Measurements from ENCODE around the gene SPATA24.
"Not testable (repeated sequence)": the region's sequence is repeated elsewhere in the genome, so short reads cannot be mapped to it uniquely, and the experiment has no call there.

The SPATA24 gene, protein sequence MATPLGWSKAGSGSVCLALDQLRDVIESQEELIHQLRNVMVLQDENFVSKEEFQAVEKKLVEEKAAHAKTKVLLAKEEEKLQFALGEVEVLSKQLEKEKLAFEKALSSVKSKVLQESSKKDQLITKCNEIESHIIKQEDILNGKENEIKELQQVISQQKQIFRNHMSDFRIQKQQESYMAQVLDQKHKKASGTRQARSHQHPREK

DNA sequence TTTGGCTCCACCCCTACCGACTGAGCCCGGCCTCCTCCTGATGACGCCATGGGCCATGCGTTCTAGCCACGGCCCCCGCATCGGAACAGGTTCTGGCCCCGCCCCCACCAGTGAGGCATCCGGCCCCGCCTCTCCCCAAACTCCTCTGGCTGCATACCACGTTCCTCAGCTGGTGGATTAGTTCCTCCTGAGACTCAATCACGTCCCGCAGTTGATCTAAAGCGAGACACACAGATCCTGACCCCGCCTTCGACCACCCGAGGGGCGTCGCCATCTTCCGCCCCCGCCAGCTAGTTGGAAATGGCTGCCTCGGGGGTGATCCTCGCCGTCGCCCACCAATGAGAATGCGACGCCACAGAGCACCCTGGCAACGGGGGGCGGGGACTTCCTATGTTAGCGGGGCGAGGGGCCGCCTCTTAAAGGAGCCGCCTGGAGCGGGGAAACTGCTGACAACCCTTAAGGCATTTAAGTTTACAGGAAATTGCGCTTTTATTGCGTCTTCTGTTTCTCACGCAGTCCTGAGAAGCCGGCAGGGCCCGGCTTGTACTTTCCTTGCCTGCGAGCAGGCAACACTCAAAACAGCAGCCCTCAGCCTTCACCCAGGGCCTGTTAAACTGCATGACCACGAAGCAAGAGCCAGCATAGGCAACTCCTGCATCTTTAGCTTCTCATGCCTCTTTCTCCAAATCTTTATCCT lies at the start of gene SPATA24:
SPATA24 (minus strand) TSS at position 303 of the 697 bp plus-strand sequence; CDS start at position 274, 29 bp downstream.
- peak; percentile 94 to 97 for DNase-seq

DNA sequence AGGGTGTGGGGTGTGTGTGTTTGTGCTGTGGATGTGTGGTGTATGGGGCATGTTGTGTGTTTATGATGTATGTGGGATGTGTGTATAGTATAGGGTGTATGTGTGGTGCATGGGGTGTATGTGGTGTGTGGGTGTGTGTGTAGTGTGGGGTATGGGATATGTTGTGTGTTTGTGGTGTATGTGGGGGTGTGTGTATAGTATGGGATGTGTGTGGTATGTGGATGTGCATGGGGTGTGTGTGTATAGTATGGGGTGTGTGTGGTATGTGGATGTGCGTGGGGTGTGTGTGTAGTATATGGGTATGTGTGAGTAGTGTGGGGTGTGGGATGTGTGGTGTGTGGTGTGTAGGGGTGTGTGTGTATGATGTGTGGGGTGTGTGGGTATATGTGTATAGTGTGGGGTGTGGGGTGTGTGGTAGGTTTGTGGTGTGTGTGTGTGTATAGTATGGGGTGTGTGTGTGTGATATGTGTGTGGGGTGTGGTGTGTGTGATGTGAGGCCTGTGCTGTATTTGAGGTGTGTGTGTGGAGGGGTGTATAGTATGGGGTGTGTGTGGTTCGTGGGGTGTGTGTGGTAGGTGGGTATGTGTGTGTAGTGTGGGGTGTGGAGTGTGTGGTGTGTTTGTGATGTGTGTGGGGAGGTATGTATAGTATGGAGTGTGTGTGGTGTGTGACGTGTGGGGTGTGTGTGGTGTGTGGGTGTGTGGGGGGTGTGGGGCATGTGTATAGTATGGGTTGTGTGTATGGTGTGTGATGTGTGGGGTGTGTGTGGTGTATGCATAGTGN lies 48.2 kb upstream of the SPATA24 start:
- no peak for DNase-seq

DNA sequence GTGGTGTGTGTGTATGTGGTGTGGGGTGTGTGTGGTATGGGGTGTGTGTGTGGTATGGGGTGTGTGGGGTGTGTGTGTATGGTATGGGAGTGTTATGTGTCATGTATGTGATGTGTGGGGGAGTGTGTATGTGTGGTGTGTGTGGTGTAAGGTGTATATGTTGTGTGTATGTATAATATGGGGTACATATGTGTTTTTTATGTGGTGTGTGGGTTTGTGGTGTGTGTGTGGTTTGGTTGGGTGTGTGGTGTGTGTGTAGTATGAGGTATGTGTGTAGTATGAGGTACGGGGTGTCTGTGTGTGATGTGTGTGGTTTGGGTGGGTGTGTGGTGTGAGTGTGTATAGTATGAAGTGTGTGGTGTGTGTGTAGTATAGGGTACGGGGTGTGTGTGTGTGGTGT lies 47.3 kb upstream of the SPATA24 start:
- DNase-seq: no peak

DNA sequence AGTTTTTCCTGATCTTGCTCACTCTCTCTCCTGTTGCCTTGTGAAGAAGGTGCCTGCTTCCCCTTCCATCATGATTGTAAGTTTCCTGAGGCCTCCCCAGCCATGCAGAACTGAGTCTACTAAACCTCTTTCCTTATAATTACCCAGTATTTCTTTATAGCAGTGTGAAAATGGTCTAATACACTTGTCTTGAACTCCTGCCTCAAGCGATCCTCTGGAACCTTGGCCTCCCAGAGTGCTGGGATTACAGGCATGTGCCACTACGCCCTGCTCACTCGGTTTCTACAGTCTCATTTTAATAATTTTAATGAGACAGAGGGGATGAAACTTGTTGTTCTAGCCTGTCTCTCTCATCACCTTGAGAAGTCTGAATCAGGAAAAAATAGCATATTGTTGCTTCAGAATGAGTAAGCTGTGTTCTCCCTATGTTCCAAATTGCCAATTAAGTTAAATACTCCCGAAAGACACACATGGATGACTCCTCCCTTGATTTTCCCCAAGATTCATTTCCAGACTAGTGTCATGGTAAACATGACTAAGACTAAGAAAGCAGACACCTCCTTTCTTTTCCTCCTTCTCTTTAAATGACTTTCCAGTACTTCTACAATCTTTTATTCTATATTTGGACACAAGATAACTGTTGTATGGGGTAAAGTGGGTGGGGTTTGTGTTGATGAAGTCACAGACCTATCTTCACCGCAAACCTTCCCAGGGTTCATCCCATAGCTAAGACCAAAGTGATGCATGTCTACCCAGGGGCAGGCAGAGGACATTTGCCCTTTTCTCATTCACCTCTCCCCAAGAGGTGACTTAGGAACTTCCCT lies 43.3 kb upstream of the SPATA24 start:
- DNase-seq: no peak

DNA sequence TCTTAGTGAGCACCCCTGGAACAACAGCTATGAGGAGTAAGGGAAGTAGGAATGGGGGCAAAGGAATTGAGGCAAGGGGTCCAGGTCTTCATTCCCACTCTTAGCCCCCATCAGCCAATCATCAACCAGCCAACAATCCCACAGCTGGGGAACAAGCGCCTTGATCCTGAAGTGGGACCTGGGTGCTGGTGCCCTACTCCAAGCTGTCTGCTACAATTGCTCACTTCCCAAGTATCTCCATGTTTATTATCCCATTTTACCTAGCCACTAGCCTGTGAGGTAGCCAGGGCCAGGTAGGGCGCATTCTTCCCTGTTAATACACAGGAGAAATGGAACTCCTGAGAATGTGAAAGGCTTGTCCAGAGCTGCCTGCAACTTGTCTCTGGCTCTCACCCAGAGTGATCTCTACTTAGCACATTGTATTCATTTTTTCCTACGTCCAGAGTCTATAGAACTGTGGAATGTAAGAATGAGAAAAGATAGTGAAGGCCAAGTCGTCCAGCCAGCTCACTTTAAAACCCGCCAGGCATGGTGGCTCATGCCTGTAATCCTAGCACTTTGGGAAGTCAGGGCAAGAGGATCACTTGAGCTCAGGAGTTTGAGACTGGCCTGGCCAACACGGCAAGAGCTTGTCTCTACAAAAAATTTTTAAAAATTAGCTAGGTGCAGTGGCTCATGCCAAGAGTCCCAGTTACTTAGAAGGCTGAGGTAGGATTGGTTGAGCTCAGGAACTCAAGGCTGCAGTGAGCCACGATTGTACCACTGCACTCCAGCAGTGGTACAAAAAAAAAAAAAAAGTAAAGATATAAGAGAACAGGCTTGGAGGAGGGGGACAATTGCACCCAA lies 41.7 kb upstream of the SPATA24 start:
- DNase-seq: no peak

DNA sequence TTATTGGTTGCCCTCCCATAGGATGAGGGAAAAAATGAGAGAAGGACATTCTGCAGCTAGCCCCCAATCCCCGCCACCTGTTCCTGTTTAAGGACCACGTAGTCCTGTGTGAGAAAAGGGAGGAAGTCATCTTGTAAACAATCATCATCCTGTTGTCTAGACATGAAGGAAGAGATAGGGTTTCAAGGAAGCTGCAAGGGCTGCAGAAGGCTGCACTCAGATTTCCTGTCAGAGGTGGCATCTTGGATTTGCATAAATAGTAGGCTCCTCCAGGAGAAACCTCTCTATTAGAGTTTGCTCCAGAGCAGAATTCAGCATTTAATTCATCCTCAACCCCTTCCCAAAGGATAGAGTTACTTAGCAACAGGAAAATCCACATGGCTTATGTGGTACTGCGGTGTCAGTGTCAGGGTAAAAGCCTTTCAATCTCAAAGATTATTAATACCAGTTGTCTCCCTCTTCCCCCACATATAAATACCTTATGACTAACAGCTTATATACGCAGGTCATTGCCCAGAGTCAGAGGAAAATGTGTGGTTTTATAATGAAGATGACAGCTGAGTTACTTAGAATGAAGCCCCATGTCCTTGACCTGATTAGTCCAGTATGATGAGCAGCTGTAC lies 40.1 kb upstream of the SPATA24 start:
- no peak for DNase-seq

DNA sequence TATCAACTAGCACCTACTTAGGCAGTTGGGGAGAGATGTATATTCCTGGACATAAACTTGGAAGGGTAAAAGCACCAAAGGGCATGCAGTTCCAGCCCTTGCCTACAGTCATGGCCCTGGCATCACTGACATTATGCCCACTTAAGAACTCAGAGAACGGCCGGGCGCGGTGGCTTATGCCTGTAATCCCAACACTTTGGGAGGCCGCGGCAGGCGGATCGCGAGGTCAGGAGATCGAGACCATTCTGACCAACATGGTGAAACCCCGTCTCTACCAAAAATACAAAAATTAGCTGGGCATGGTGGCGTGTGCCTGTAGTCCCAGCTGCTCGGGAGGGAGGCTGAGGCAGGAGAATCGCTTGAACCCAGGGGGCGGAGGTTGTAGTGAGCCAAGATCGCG lies 36.5 kb upstream of the SPATA24 start:
- DNase-seq: not testable (repeated sequence)

DNA sequence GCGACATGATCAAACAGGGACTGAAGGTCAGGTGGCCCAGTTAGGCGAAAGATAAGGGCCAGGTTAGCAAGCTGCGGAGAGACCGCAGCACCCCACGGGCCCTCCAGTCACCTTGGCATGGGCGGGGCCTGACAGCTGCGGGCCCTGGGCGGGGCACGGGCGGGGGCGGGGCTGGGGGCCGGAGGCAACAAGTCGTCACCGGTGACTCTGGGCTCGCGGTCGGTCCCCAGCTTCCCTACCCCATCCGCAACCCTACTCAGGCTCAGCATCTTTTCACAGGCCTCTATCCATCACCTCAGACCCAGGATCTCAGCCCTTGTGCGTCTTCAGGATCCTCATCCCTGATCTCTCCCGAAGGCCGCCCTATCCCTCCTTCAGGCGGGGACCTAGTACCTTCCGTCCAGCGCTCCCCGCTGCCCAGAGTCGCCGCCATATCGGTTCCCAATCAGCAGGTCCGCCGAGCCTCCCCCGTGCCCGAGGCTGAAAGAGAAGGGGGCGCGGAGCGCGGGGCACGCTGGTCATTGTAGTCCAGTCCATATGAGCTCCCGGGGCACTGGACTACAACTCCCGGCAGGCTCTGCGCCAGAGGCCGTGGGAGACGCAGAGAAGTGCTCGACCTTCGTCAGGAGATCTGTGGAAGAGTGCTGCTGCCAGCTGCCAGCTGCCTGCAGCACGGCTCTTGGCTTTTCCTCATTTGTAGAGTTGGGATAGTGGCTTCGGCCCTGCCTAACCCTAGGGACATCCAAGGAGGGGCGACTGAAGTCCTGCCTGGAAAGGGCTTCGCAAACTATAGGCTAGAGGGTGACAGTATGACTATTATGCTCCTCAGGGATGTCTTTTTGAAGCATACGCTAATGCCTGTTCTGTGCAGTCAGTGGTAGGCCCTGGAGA lies 35.4 kb upstream of the SPATA24 start, which contains the start of gene DNAJC18:
DNAJC18 (minus strand) TSS at position 513 of the 891 bp plus-strand sequence; CDS start at position 433, 80 bp downstream.
- peak; percentile 71 to 73 for DNase-seq

DNA sequence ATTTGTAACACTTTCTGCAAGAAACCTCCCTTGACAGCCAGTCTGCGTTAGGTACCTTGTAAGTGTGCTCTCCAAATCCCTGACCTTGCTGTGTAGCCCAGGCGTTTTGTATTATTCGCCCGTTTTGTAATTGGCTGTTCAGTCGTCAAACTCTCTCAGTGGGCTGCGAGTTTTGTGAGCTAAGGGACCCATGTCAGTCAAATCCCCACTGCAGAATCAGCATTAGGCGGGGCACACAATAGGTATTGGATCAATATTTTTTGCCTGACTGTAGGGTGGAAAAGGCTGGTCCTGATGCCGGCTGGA lies 34.8 kb upstream of the SPATA24 start:
- no peak for DNase-seq

DNA sequence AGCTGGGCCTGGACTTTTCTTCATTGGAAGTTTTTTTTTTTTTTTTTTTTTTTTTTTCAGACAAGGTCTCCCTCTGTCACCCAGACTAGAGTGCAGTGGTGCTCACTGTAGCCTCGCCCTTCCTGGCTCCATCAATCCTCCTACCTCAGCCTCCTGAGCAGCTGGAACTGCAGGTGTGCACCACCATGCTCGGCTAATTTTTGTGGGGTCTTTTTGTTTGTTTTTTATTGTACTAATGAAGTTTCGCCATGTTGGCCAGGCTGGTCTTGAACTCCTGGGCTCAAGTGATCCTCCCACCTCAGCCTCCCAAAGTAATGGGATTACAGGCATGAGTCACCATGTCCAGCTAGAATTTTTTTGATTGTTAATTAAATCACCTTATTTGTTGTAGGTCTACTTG lies 31.8 kb upstream of the SPATA24 start:
- DNase-seq: no peak

DNA sequence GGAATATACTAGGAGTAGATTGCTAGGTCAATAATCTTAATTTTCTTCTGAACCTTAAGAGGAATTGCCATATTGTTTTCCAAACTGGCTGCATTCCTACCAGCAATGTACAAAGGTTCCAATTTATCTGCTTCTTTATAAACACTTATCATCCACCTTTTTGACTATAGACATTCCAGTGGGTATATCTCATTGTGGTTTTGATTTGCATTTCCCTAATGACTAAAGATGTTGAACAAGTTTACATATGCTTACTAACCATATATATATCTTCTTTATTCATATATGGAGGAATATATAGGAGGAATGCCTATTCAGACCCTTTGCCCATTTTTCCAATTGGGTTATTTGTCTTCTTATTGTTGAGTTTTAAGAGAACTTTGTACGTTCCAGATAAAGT lies 27.8 kb upstream of the SPATA24 start:
- DNase-seq: no peak

DNA sequence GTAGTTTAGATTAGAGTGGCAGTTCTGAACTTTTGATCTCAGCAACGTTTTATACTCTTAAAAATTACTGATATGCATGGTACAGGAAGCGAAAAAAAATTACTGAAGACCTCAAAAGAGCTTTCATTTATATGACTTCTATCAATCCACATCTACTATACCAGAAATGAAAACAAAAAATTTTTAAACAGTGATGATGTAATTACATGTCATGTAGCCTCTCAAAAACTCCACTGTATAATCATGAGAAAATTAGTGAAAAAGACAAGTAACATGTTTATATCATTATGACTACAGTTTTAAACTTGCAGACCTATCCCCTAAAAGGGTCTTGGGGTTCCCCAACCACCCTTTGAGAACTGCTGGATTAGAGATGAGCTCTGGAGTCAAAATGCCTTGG lies 26.1 kb upstream of the SPATA24 start:
- no peak for DNase-seq

DNA sequence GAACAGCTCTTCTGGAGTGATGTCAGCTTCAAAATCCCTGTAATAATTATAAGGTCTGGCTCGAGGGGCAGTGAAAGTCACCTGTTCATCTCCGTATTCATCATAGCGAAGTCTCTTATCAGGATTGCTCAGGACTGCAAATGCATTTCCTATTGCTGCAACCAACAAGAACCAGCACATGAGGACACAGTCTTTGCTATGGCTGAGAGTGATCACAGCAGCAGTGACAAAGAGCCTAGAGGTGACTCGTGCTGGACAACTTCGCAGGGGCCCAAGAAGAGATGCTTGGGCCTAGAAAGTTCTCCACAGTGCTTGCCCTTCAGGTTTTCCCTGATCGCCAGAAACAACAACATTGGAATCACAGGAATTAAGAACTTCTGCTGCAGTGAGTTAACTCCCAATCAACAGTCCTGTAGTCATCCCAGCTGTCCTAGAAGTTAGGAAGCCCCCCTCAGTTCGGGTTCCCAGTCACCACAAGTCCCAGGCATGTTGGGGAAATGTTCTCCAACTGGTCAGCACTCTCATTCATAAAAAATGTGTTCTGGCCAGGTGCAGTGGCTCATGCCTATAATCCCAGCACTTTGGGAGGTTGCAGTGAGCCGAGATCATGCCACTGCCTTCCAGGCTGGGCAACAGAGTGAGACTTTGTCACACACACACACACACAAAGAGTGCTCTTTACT lies 22.5 kb upstream of the SPATA24 start:
- no peak for DNase-seq

DNA sequence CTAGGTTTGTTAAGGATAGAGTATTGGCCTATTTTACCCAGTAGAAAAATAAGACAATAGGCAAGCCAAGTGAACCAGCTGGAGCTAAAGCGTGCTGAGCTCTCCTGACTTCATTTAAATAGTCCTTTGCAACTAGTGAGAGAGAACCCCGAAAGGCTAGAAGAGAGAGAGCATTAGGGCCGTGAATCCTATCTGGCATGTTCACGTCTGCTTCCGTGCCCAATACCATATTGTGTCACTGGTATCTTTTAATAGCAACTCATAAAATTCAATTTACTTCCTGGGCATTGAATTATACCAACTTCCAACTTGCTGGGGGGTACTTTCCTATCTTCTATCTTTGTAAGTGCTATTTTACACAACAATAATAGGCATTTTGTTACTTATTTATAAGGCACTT lies 21.6 kb upstream of the SPATA24 start:
- no peak for DNase-seq

DNA sequence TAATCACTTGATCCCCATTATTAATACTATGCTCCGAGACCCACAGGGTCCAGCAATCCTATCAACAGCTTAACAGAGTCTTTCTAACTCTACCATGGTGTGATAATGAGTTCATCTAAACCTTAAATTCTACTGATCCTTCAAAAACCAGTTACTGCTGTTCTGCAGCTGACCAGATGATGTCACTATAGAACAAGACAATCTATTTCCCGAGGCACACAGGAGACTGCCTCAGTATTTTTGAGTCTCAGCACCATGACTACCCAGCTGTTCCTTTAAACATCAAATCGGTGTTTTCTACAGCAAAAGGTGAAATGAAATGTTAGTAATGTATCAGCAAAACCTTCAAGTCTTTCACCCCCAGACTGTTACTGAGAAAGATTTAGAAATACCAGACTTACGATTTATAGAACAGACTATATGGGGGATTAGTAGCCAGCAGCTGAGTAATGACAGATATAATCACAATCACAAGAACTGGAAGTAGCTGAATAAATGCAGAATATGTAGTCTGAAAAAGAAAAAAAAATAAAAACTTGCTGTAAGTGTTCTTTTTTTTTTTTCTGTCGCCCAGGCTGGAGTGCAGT lies 18.5 kb upstream of the SPATA24 start:
- DNase-seq: peak; percentile 81

DNA sequence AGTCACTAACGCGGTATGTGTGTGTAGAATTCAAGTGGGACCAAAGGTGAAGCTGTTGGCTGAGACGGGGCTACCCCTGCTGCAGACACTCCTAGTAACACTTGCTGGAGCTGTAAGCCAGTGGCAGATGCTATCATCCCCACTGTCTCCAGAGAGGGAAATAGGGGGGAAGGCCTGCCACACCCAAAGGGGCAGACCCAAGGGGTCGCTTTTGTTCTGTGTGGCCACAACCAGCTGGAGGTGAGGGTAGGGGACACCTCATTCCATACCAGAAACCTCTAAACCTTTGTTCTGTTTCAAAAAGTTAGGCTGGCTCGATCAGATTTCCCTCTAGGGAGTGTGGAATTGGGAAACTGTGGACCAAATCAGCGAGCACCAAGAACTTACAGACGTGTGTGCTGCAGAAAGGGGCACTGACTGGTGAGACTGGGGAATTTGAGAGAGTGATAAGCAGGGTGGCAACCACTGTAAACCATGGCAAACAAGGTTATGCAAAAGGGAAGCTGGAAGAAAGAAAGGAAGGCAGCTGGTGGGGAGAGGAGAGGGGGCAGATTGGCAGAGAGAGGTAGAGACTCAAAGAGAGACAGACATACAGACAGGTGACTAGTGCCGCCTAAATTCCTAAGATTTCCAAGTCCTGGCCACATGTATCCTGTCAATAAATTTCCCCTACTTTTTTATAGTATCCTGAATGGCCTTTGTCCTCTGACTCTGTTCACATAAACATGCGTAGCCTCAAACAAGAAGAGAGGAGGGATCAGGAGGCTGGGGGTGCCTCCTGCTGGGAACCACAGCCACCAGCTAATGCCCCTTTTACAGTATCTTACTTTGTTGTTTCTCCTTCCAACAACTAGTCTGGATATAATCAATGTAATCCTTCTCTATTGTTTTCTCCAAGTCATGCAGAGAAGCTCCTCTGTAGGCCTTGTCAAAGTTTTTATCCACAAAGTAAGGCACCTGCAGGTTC lies 15.6 kb upstream of the SPATA24 start:
- no peak for DNase-seq

DNA sequence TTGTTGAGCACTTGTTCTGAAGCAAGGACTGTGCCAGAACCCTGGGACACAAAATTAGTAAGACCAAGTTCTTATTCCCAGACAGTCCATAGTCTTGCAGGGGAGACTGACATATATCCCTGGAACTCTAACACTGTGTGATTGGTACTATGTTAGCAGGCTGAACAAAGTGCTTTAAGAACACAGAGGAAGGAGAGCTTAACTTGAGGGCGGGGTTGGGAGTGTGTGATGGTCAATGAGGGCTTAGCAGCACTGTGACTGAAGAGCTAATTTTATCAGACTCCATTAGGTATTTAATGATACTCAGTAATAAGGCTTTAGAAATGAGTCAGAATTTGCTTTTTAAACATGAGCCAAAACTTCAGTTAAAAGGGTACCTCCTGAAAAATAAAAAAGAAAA lies 14.9 kb upstream of the SPATA24 start:
- DNase-seq: no peak

DNA sequence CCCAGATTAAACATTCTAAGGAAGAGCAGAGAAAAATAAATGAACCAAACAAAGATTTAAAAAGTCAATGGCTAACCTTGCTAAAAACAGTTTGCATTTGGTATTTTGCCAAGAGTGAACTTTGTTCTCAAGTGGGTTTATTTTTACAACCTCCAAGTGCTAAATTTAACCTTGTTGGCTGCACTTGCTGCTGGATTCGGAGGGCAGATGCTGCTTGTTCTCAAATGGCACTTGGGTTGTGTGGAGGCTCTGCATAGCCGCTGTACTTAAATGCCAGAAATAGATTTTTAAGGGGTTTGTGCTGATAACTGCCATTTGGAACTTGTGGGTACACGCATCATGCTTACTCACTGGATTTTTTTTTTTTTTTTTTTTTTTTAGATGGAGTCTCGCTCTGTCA lies 13.3 kb upstream of the SPATA24 start:
- no peak for DNase-seq
